ENCODE measurements around the gene F13A1. TPM values are rescaled to one million over a fixed set of nuclear protein-coding genes. Genes with fewer than 3 reads are reported as not detected.

Gene F13A1
- total RNA-seq, 1 donor from 2014 or later: 2.8 TPM

- TF ChIP-seq CTCF (IDR thresholded peaks at IDR 0.05): no peak
- Mint-ChIP-seq H3K4me1 (ENCODE audit: unreplicated experiment) (no peaks in the 10 kb centered on the region), H3K27ac (ENCODE audit: unreplicated experiment) (no peak overlapping the region), H3K27me3 (ENCODE audit: unreplicated experiment) (no peaks in the 10 kb centered on the region), H3K9me3 (ENCODE audit: unreplicated experiment) (no peaks in the 10 kb centered on the region), H3K4me3 (ENCODE audit: unreplicated experiment) (no peak overlapping the region), H3K36me3 (ENCODE audit: unreplicated experiment) (no peaks in the 10 kb centered on the region)
- no peak for DNase-seq (ENCODE audit: extremely low spot score, unreplicated experiment)
These were observed 139.8 kb downstream of the F13A1 start for GRCh38 chr6:6180684-6181083.

GRCh38 chr6:6179858-6180623, 140.4 kb downstream of the F13A1 start:
- no peak for DNase-seq (ENCODE audit: extremely low spot score, unreplicated experiment)
- no peaks in the 10 kb centered on the region for H3K4me1 Mint-ChIP-seq (ENCODE audit: unreplicated experiment)
- no peaks in the 10 kb centered on the region for H3K27me3 Mint-ChIP-seq (ENCODE audit: unreplicated experiment)
- H3K36me3 Mint-ChIP-seq (ENCODE audit: unreplicated experiment): no peaks in the 10 kb centered on the region
- no peak overlapping the region for H3K27ac Mint-ChIP-seq (ENCODE audit: unreplicated experiment)
- no peak overlapping the region for H3K4me3 Mint-ChIP-seq (ENCODE audit: unreplicated experiment)
- no peak for TF ChIP-seq CTCF (IDR thresholded peaks at IDR 0.05)
- no peaks in the 10 kb centered on the region for H3K9me3 Mint-ChIP-seq (ENCODE audit: unreplicated experiment)

- TF ChIP-seq CTCF (IDR thresholded peaks at IDR 0.05): no peak
- Mint-ChIP-seq H3K9me3 (ENCODE audit: unreplicated experiment) (no peaks in the 10 kb centered on the region), H3K4me3 (ENCODE audit: unreplicated experiment) (no peak overlapping the region), H3K27ac (ENCODE audit: unreplicated experiment) (no peak overlapping the region), H3K27me3 (ENCODE audit: unreplicated experiment) (no peaks in the 10 kb centered on the region), H3K36me3 (ENCODE audit: unreplicated experiment) (no peaks in the 10 kb centered on the region), H3K4me1 (ENCODE audit: unreplicated experiment) (no peaks in the 10 kb centered on the region)
- no peak for DNase-seq (ENCODE audit: extremely low spot score, unreplicated experiment)
These were observed 141.7 kb downstream of the F13A1 start for GRCh38 chr6:6178795-6179194.

GRCh38 chr6:6177754-6178153, 142.7 kb downstream of the F13A1 start:
- no peak overlapping the region for H3K27ac Mint-ChIP-seq (ENCODE audit: unreplicated experiment)
- H3K4me1 Mint-ChIP-seq (ENCODE audit: unreplicated experiment): no peaks in the 10 kb centered on the region
- H3K4me3 Mint-ChIP-seq (ENCODE audit: unreplicated experiment): no peak overlapping the region
- H3K36me3 Mint-ChIP-seq (ENCODE audit: unreplicated experiment): no peaks in the 10 kb centered on the region
- H3K27me3 Mint-ChIP-seq (ENCODE audit: unreplicated experiment): no peaks in the 10 kb centered on the region
- DNase-seq (ENCODE audit: extremely low spot score, unreplicated experiment): no peak
- no peak for TF ChIP-seq CTCF (IDR thresholded peaks at IDR 0.05)
- H3K9me3 Mint-ChIP-seq (ENCODE audit: unreplicated experiment): no peaks in the 10 kb centered on the region

GRCh38 chr6:6176586-6177228, 143.8 kb downstream of the F13A1 start:
- no peak overlapping the region for H3K27ac Mint-ChIP-seq (ENCODE audit: unreplicated experiment)
- H3K4me1 Mint-ChIP-seq (ENCODE audit: unreplicated experiment): no peaks in the 10 kb centered on the region
- no peaks in the 10 kb centered on the region for H3K27me3 Mint-ChIP-seq (ENCODE audit: unreplicated experiment)
- no peaks in the 10 kb centered on the region for H3K36me3 Mint-ChIP-seq (ENCODE audit: unreplicated experiment)
- TF ChIP-seq CTCF (IDR thresholded peaks at IDR 0.05): no peak
- H3K9me3 Mint-ChIP-seq (ENCODE audit: unreplicated experiment): no peaks in the 10 kb centered on the region
- no peak for DNase-seq (ENCODE audit: extremely low spot score, unreplicated experiment)
- H3K4me3 Mint-ChIP-seq (ENCODE audit: unreplicated experiment): no peak overlapping the region

Data from osteocyte (in vitro differentiated cells).